Endothelial cell of umbilical vein (primary cell): ENCODE measurements around the gene SLC5A1. TPM values are rescaled to one million over a fixed set of nuclear protein-coding genes. Genes with fewer than 3 reads are reported as not detected.

Experiments used
- BruUV-seq: library from RNA; stranded (reverse); fragments of 400-500 nt; replicated peaks from 2 replicates; lab custom pipeline; 2021; lab: Mats Ljungman, UMichigan
- CTCF ChIA-PET: fragments of 300-600, 350-600 bp; sonication (Branson Sonifier 250); formaldehyde crosslinking; loops from one replicate; lab custom pipeline; 2021; ENCODE audit warnings: antibody characterized with exemption, inconsistent platforms; lab: Charles Lee
- POLR2A ChIA-PET: fragments of 300-600, 350-600 bp; sonication (Branson Sonifier 250); formaldehyde crosslinking; loops from one replicate; lab custom pipeline; 2021; ENCODE audit warnings: antibody characterized with exemption, inconsistent platforms; lab: Charles Lee
- DNase-seq: peaks from one replicate; pipeline ENCODE4 v3.0.0-alpha.2; 2011; ENCODE audit warnings: low read depth, low spot score
- FAIRE-seq: peaks from 2 replicates; lab custom pipeline; 2011; peaks lifted over from hg19 to GRCh38; lab: Jason Lieb, UNC
- H2AFZ ChIP-seq: 2 replicates; pipeline ENCODE4 v1.6.0; 2012; ENCODE audit warnings: low read depth, low read length, control low read depth, inconsistent platforms
- H3K27ac ChIP-seq: 2 replicates; pipeline ENCODE4 v1.5.1; 2011; ENCODE audit warnings: low read depth, mild to moderate bottlenecking, control low read depth, low read length, moderate library complexity; ENCODE audit not compliant: insufficient read depth
- H3K27me3 ChIP-seq, 2 experiments: 2 replicates each; pipeline versions ENCODE4 v1.6.0 to v1.6.1; 2011; ENCODE audit warnings: low read length in 2 of 2, mixed read lengths in 1 of 2; ENCODE audit not compliant: control insufficient read depth in 2 of 2, insufficient read depth in 2 of 2
- H3K36me3 ChIP-seq, 2 experiments: 2 replicates in 1 of 2; 3 replicates in 1 of 2; pipeline ENCODE4 v1.5.1; 2011; ENCODE audit warnings: low read length in 2 of 2, mild to moderate bottlenecking in 1 of 2, moderate library complexity in 1 of 2; ENCODE audit not compliant: control insufficient read depth in 2 of 2, insufficient read depth in 2 of 2; ENCODE audit errors: extremely low read depth in 1 of 2
- H3K4me1 ChIP-seq: 3 replicates; pipeline ENCODE4 v1.5.1; 2011; ENCODE audit warnings: mild to moderate bottlenecking, low read length; ENCODE audit not compliant: control insufficient read depth, insufficient read depth; ENCODE audit errors: extremely low read depth
- H3K4me2 ChIP-seq: 2 replicates; pipeline ENCODE4 v1.6.1; 2011; ENCODE audit warnings: low read length, control low read depth, mixed read lengths; ENCODE audit not compliant: insufficient read depth
- H3K4me3 ChIP-seq, 3 experiments: fragments of 200-600 bp in 1 of 3; sonication (generic), shearing (Covaris generic) in 1 of 3; replicated peaks in 1 of 3; 2 replicates each; pipeline ENCODE4 v1.5.1; 2011 to 2016; ENCODE audit warnings: control low read depth in 3 of 3, low read length in 3 of 3, mild to moderate bottlenecking in 2 of 3, inconsistent platforms in 1 of 3, low read depth in 1 of 3, moderate library complexity in 1 of 3; ENCODE audit not compliant: insufficient read depth in 1 of 3
- H3K79me2 ChIP-seq: 2 replicates; pipeline ENCODE4 v1.6.0; 2012; ENCODE audit warnings: low read length, inconsistent platforms; ENCODE audit not compliant: control insufficient read depth, insufficient read depth
- H3K9ac ChIP-seq: replicated peaks from 2 replicates; pipeline ENCODE3; 2011; ENCODE audit warnings: low read length, control low read depth; ENCODE audit not compliant: insufficient read depth; ENCODE audit errors: extremely low read depth
- H3K9me1 ChIP-seq: replicated peaks from 3 replicates; pipeline ENCODE4 v1.6.0; 2011; ENCODE audit warnings: mild to moderate bottlenecking, low read length; ENCODE audit not compliant: control insufficient read depth, insufficient read depth; ENCODE audit errors: extremely low read depth
- H3K9me3 ChIP-seq: replicated peaks from 2 replicates; pipeline ENCODE4 v1.5.1; 2012; ENCODE audit warnings: low read length, inconsistent platforms; ENCODE audit not compliant: control insufficient read depth, insufficient read depth
- H4K20me1 ChIP-seq: replicated peaks from 2 replicates; pipeline ENCODE3; 2011; ENCODE audit warnings: mild to moderate bottlenecking, low read length; ENCODE audit not compliant: control insufficient read depth, insufficient read depth; ENCODE audit errors: extremely low read depth
- EZH2 ChIP-seq: IDR thresholded peaks from 2 replicates; pipeline ENCODE4 v1.6.1; 2012; ENCODE audit warnings: borderline replicate concordance, low read depth, mild to moderate bottlenecking, moderate library complexity, low read length, inconsistent platforms; ENCODE audit not compliant: severe bottlenecking
- FOS ChIP-seq: IDR thresholded peaks from 2 replicates; pipeline ENCODE4 v1.6.1; 2011; ENCODE audit warnings: mild to moderate bottlenecking, low read length, moderate library complexity, borderline replicate concordance; ENCODE audit not compliant: insufficient read depth
- GATA2 ChIP-seq: IDR thresholded peaks from 2 replicates; pipeline ENCODE4 v1.7.0; 2011; ENCODE audit warnings: low read depth, mild to moderate bottlenecking, moderate library complexity, mixed read lengths, low read length; ENCODE audit not compliant: insufficient read length, insufficient read depth
- JUN ChIP-seq: IDR thresholded peaks from 2 replicates; pipeline ENCODE4 v1.6.1; 2011; ENCODE audit warnings: borderline replicate concordance, low read depth; ENCODE audit not compliant: insufficient read length, insufficient read depth
- MYC ChIP-seq: IDR thresholded peaks from one replicate; pipeline ENCODE4 v1.6.1; 2011; ENCODE audit warnings: mild to moderate bottlenecking, low read depth, low read length
- POLR2A ChIP-seq: IDR thresholded peaks from 2 replicates; pipeline ENCODE4 v1.6.1; 2012; ENCODE audit warnings: low read depth, mild to moderate bottlenecking, control low read depth, low read length
- POLR2AphosphoS5 ChIP-seq: IDR thresholded peaks from 2 replicates; pipeline ENCODE4 v1.6.1; 2012; ENCODE audit warnings: low read depth, mild to moderate bottlenecking, control low read depth, low read length, moderate library complexity; ENCODE audit not compliant: insufficient read depth
- dilution Hi-C: fragments of 300-500 bp; cut with MboI; formaldehyde crosslinking; loops from one replicate; pipeline ENCODE4 v1.15.0; 2019; ENCODE audit warnings: low sequenced_read_pairs; ENCODE audit not compliant: extremely low pct_ligation_motif_present
- intact Hi-C: fragments of 100-400 bp; cut with micrococcal nuclease; formaldehyde crosslinking; loops from one replicate; pipeline ENCODE4 v1.10.0; 2022
- polyA plus RNA-seq, 4 experiments: library from polyadenylated mRNA; depleted of rRNA in 3 of 4; stranded (reverse) in 3 of 4; unstranded in 1 of 4; fragments of >200 nt; gene quantifications; 2 replicates each; pipeline versions ENCODE4 v1.2.1 to v1.2.3, GENCODE V29; 2011 to 2012; ENCODE audit warnings: missing spikeins in 1 of 4
- total RNA-seq: library from RNA; stranded (reverse); gene quantifications from 2 replicates; pipeline ENCODE4 v1.2.3, GENCODE V29; 2021
- TF ChIP-seq, protein P1 (sequence below), 2 donors: IDR thresholded peaks; 1 replicate in 1 of 2; 2 replicates in 1 of 2; pipeline ENCODE4 v1.5.1; 2011; ENCODE audit warnings: low read length in 2 of 2, mild to moderate bottlenecking in 2 of 2, moderate library complexity in 2 of 2, control low read depth in 1 of 2, inconsistent platforms in 1 of 2, low read depth in 1 of 2; ENCODE audit not compliant: insufficient read depth in 1 of 2; ENCODE audit errors: extremely low read depth in 1 of 2
- TF ChIP-seq, protein P2 (sequence below): IDR thresholded peaks from 2 replicates; pipeline ENCODE4 v1.6.1; 2011; ENCODE audit not compliant: insufficient read depth, insufficient read length

The SLC5A1 gene
- total and polyA plus RNA-seq, 2 donors (not counting 3 experiments of a cell fraction or from before 2014, with no cell fraction given) = not detected

DNA sequence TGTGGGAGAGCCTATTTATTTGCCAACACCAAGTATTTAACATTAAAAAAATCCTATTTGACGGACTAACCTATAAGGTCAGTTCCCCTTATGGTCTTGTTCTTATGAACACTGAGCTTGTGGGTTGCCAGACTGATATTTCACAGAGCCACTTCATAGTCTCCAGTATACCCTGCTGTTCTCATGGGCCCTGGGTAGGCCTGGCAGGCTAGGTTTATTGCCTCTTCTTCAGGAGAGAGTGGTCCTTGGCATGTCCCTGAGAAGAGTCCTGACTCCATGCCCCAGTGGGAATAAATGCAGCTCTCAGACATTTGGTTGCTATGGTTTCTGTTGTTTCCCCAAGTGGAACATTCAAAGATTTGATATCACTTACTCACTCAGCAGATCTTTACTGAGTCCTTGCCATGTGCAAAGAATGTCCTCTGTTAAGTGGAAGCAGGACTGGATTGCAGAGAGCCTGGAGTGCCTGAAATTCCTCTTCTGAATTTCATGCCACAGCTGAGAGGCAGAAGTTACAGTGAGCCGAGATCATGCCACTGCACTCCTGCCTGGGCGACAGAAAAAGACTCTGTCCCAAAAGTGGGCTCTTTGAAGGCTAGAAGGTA is 15.7 kb downstream of the SLC5A1 start:
- Histone ChIP-seq H2AFZ (no peak overlapping the region), H3K4me3 (no peak overlapping the region), H3K4me2 (no peak overlapping the region), H3K9ac (no peak overlapping the region), H3K9me1 (no peaks in the 10 kb centered on the region), H3K4me1 (no peaks in the 10 kb centered on the region), H3K36me3 (no peaks in the 10 kb centered on the region), H4K20me1 (no peaks in the 10 kb centered on the region), H3K9me3 (no peaks in the 10 kb centered on the region), H3K27me3 (no peaks in the 10 kb centered on the region), H3K27ac (no peak overlapping the region), H3K79me2 (no peaks in the 10 kb centered on the region)
- intact Hi-C loops (no loop called here), dilution Hi-C loops (no loop called here)
- DNase-seq (no peak), FAIRE-seq (no peak)
- CTCF ChIA-PET = no interaction called here
- POLR2A ChIA-PET = no interaction called here
- TF ChIP-seq, protein P1, sequence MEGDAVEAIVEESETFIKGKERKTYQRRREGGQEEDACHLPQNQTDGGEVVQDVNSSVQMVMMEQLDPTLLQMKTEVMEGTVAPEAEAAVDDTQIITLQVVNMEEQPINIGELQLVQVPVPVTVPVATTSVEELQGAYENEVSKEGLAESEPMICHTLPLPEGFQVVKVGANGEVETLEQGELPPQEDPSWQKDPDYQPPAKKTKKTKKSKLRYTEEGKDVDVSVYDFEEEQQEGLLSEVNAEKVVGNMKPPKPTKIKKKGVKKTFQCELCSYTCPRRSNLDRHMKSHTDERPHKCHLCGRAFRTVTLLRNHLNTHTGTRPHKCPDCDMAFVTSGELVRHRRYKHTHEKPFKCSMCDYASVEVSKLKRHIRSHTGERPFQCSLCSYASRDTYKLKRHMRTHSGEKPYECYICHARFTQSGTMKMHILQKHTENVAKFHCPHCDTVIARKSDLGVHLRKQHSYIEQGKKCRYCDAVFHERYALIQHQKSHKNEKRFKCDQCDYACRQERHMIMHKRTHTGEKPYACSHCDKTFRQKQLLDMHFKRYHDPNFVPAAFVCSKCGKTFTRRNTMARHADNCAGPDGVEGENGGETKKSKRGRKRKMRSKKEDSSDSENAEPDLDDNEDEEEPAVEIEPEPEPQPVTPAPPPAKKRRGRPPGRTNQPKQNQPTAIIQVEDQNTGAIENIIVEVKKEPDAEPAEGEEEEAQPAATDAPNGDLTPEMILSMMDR (IDR thresholded peaks at IDR 0.05; ENCODE audit: extremely low read depth in 1 of 2, insufficient read depth in 1 of 2, low read depth in 1 of 2, low read length in 2 of 2) = no peak
- TF ChIP-seq, protein P2, sequence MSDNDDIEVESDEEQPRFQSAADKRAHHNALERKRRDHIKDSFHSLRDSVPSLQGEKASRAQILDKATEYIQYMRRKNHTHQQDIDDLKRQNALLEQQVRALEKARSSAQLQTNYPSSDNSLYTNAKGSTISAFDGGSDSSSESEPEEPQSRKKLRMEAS = no peak
- TF ChIP-seq FOS = no peak
- TF ChIP-seq POLR2AphosphoS5 = no peak
- TF ChIP-seq MYC = no peak
- no TSS peak for BruUV-seq

DNA sequence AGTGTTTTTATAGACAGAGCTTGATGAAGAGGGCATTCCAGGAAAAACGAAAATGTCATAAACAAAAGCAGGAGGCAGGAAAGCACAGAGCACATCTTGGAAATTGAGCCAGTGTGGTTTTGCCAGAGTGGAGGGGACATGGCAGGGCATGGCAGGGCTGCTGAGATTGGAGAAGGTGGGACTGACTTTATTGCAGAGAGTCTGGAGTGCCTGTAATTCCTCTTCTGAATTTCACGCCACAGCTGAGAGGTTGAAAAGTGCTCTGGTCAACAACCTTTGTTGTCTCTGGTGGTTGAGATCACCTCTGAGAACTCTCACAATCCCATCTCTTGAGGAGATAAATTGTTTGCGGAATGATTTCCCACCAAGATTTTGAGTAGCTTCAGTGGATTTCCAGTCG is 16.4 kb downstream of the SLC5A1 start:
- no peak overlapping the region for H2AFZ ChIP-seq
- FAIRE-seq (no peak), DNase-seq (no peak)
- no TSS peak for BruUV-seq
- H3K9me3 ChIP-seq = no peaks in the 10 kb centered on the region
- H3K36me3 ChIP-seq = no peaks in the 10 kb centered on the region
- ChIA-PET POLR2A (no interaction called here), CTCF (no interaction called here)
- H3K4me2 ChIP-seq = no peak overlapping the region
- no peak overlapping the region for H3K4me3 ChIP-seq
- no peaks in the 10 kb centered on the region for H3K9me1 ChIP-seq
- no peaks in the 10 kb centered on the region for H3K27me3 ChIP-seq
- dilution Hi-C loops = no loop called here
- H3K27ac ChIP-seq = no peak overlapping the region
- TF ChIP-seq, protein P1 (IDR thresholded peaks at IDR 0.05; ENCODE audit: extremely low read depth in 1 of 2, insufficient read depth in 1 of 2, low read depth in 1 of 2, low read length in 2 of 2) = no peak
- TF ChIP-seq MYC (no peak), JUN (no peak), POLR2AphosphoS5 (no peak), EZH2 (no peak), POLR2A (no peak), FOS (no peak), GATA2 (no peak)
- TF ChIP-seq, protein P2 = no peak
- H4K20me1 ChIP-seq = no peaks in the 10 kb centered on the region
- intact Hi-C loops = no loop called here
- no peaks in the 10 kb centered on the region for H3K4me1 ChIP-seq
- no peaks in the 10 kb centered on the region for H3K79me2 ChIP-seq
- no peak overlapping the region for H3K9ac ChIP-seq
